ENCODE results near the gene ZGRF1.

- TF ChIP-seq POLR2A (IDR thresholded peaks at IDR 0.05) = no peak
- TF ChIP-seq CTCF (IDR thresholded peaks at IDR 0.05) = no peak
Measured at GRCh38 chr4:112517067-112517634, 119.6 kb downstream of the ZGRF1 start.

All from tibial nerve (tissue), 3 donors.